Mesendoderm (in vitro differentiated cells): ENCODE measurements around the gene P2RX2.

ENCODE experiments used
- DNase-seq: peaks from one replicate; pipeline ENCODE4 v3.0.0; 2013
- H2AK5ac ChIP-seq: 2 replicates; pipeline ENCODE4 v1.6.1; 2013; ENCODE audit warnings: low read length, inconsistent platforms
- H2BK120ac ChIP-seq: 2 replicates; pipeline ENCODE4 v1.6.1; 2013; ENCODE audit warnings: low read depth, mild to moderate bottlenecking, low read length, moderate library complexity, mixed read lengths
- H2BK15ac ChIP-seq: replicated peaks from 2 replicates; pipeline ENCODE4 v1.6.1; 2013; ENCODE audit warnings: low read depth, mild to moderate bottlenecking, moderate library complexity
- H2BK5ac ChIP-seq: 2 replicates; pipeline ENCODE4 v1.6.1; 2013; ENCODE audit warnings: low read length, inconsistent platforms
- H3K18ac ChIP-seq: 2 replicates; pipeline ENCODE4 v1.6.1; 2013; ENCODE audit warnings: mild to moderate bottlenecking, low read length, mixed read lengths
- H3K23ac ChIP-seq: one replicate; pipeline ENCODE4 v1.6.1; 2013; ENCODE audit warnings: low read length
- H3K27ac ChIP-seq: 2 replicates; pipeline ENCODE4 v1.5.1; 2013; ENCODE audit warnings: low read depth, mild to moderate bottlenecking, inconsistent platforms, low read length, moderate library complexity
- H3K27me3 ChIP-seq: 2 replicates; pipeline ENCODE4 v1.6.1; 2013; ENCODE audit warnings: low read length, control low read depth, mild to moderate bottlenecking, inconsistent platforms; ENCODE audit not compliant: insufficient read depth, poor library complexity
- H3K36me3 ChIP-seq: 2 replicates; pipeline ENCODE4 v1.6.1; 2013; ENCODE audit warnings: low read length, inconsistent platforms; ENCODE audit not compliant: control insufficient read depth, insufficient read depth
- H3K4ac ChIP-seq: one replicate; pipeline ENCODE4 v1.6.1; 2013; ENCODE audit warnings: low read depth, mild to moderate bottlenecking, low read length, moderate library complexity
- H3K4me1 ChIP-seq: 2 replicates; pipeline ENCODE4 v1.6.1; 2013; ENCODE audit warnings: low read depth, low read length, inconsistent platforms; ENCODE audit not compliant: control insufficient read depth
- H3K4me2 ChIP-seq: 2 replicates; pipeline ENCODE4 v1.6.1; 2013; ENCODE audit warnings: low read length
- H3K4me3 ChIP-seq: 2 replicates; pipeline ENCODE4 v1.5.1; 2013; ENCODE audit warnings: mild to moderate bottlenecking, low read length
- H3K56ac ChIP-seq: one replicate; pipeline ENCODE4 v1.6.1; 2013; ENCODE audit warnings: low read length
- H3K79me1 ChIP-seq: 2 replicates; pipeline ENCODE4 v1.6.1; 2013; ENCODE audit warnings: low read length, inconsistent platforms
- H3K79me2 ChIP-seq: 2 replicates; pipeline ENCODE4 v1.6.1; 2013; ENCODE audit warnings: mild to moderate bottlenecking, low read length; ENCODE audit not compliant: control insufficient read depth, insufficient read depth
- H3K9ac ChIP-seq: 2 replicates; pipeline ENCODE4 v1.6.1; 2013; ENCODE audit warnings: low read length, inconsistent platforms
- H4K5ac ChIP-seq: one replicate; pipeline ENCODE4 v1.6.1; 2013; ENCODE audit warnings: low read length
- H4K8ac ChIP-seq: one replicate; pipeline ENCODE4 v1.6.1; 2013; ENCODE audit warnings: low read depth, mild to moderate bottlenecking, control low read depth, low read length, moderate library complexity
- WGBS: extraction: QIAGEN DNeasy Blood & Tissue Kit; methylation state at CpG from one replicate; pipeline ENCODE4 v1.1.7; 2013; ENCODE audit warnings: low lambda C conversion rate, missing lambda C conversion rate; ENCODE audit not compliant: insufficient coverage; ENCODE audit errors: extremely low coverage; 5-methylcytosine and 5-hydroxymethylcytosine counted together

Gene P2RX2

GRCh38 chr12:132641811-132642650 lies 23.5 kb downstream of the P2RX2 start:
- Histone ChIP-seq H3K27ac (no peak overlapping the region), H3K4me2 (no peak overlapping the region), H3K23ac (no peak overlapping the region), H2BK5ac (no peak overlapping the region), H3K4ac (no peak overlapping the region), H3K36me3 (peaks cover 52% of the 10 kb centered on the region), H3K4me3 (no peak overlapping the region), H2AK5ac (no peak overlapping the region), H3K27me3 (no peaks in the 10 kb centered on the region), H3K79me1 (no peaks in the 10 kb centered on the region), H4K8ac (no peak overlapping the region), H3K18ac (no peak overlapping the region), H4K5ac (no peak overlapping the region), H3K79me2 (no peaks in the 10 kb centered on the region), H3K9ac (no peak overlapping the region), H2BK15ac (no peak overlapping the region), H2BK120ac (no peak overlapping the region), H3K4me1 (no peaks in the 10 kb centered on the region), H3K56ac (no peak overlapping the region)
- no CpG with 5 or more reads among the region's 28 CpGs for WGBS
- no peak for DNase-seq

DNA sequence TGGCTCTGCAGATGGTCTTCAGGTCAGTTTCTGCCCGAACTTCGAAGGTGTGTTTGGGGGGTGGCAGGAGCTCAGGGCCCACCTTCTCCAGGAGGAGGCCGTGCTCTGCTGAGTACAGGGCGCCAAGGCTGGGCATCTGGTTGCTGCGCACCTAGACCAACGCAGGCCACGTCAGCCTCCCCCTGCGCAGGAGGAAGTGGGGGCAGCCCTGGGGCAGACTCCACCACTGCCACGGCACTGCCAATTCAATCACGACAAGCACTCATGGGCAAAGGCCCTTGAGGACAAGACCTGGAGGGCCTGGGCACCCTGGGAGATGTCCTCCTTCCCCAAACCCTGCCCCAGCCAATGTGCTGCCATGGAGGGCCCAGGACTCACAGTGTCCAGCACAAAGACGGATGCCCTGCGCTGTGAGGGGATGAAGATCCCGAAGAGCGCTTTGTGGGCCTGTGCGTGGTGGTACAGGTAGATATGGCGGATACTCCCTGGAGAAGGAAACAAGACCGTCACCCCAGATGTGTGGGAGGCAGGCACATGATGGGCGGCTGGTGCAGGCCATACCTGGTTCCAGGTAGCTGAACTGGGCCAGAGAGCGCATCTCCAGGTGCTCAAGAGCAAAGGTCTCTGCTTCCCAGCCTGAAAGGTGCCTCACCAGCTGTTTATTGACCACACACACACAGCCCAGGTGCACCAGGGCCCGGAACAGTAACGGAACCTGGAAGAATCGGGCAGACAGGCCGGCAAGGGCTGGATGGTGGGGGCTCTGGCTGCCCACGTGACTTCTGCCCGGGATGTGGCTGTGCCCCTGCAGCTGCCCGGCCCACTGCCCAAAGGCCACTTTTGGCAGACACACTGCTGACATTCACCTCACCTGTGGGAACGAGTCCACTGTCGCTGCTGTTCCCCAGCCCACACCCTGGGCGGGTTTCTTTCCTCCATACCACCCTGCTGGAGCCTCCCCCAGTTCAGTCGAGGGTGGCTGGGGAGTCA lies 24.6 kb downstream of the P2RX2 start:
- no peak overlapping the region for H2AK5ac ChIP-seq
- H3K9ac ChIP-seq = no peak overlapping the region
- H3K56ac ChIP-seq = no peak overlapping the region
- no peak overlapping the region for H3K4me3 ChIP-seq
- no peak overlapping the region for H2BK15ac ChIP-seq
- DNase-seq = no peak
- no peak overlapping the region for H3K18ac ChIP-seq
- H3K4me2 ChIP-seq = no peak overlapping the region
- no peaks in the 10 kb centered on the region for H3K27me3 ChIP-seq
- no peak overlapping the region for H3K23ac ChIP-seq
- no peak overlapping the region for H4K5ac ChIP-seq
- no peak overlapping the region for H3K4ac ChIP-seq
- no peak overlapping the region for H2BK5ac ChIP-seq
- H3K4me1 ChIP-seq = no peaks in the 10 kb centered on the region
- H2BK120ac ChIP-seq = no peak overlapping the region
- H3K36me3 ChIP-seq = peaks cover 51% of the 10 kb centered on the region
- no CpG with 5 or more reads among the region's 30 CpGs for WGBS
- no peak overlapping the region for H3K27ac ChIP-seq
- H4K8ac ChIP-seq = no peak overlapping the region
- H3K79me1 ChIP-seq = no peaks in the 10 kb centered on the region
- H3K79me2 ChIP-seq = no peaks in the 10 kb centered on the region

- H3K79me1 ChIP-seq = no peaks in the 10 kb centered on the region
- H3K4ac ChIP-seq = no peak overlapping the region
- H3K56ac ChIP-seq = no peak overlapping the region
- H4K5ac ChIP-seq = no peak overlapping the region
- H3K23ac ChIP-seq = no peak overlapping the region
- no peak overlapping the region for H3K9ac ChIP-seq
- no peak overlapping the region for H3K27ac ChIP-seq
- H3K27me3 ChIP-seq = no peaks in the 10 kb centered on the region
- no peak for DNase-seq
- H4K8ac ChIP-seq = no peak overlapping the region
- no peak overlapping the region for H2BK15ac ChIP-seq
- WGBS = no CpG with 5 or more reads among the region's 7 CpGs
- no peak overlapping the region for H3K18ac ChIP-seq
- no peak overlapping the region for H2AK5ac ChIP-seq
- no peak overlapping the region for H2BK5ac ChIP-seq
- no peak overlapping the region for H3K4me2 ChIP-seq
- H3K36me3 ChIP-seq = peaks cover 46% of the 10 kb centered on the region
- no peak overlapping the region for H2BK120ac ChIP-seq
- H3K4me1 ChIP-seq = no peaks in the 10 kb centered on the region
- H3K4me3 ChIP-seq = no peak overlapping the region
- no peaks in the 10 kb centered on the region for H3K79me2 ChIP-seq
Measured at GRCh38 chr12:132646850-132647249, 28.3 kb downstream of the P2RX2 start.

DNA sequence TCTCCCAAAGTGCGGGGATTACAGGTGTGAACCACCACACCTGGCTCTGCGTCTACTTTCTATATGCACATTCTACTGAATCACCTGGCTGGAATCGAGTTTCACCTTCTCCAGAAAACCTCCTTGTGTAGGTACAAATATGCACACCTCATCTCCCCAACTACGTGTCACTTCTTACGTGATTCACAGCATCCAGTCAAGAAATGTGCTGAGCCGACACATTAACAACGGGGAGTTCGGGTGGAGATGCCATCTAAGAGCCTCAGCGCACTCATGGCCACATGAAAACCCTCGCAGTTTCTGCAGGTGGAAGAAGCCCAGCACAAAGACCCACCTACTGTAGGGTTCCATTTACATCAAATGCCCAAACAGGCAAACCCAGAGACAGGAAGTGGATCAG lies 29.3 kb downstream of the P2RX2 start:
- WGBS = no CpG with 5 or more reads among the region's 10 CpGs
- Histone ChIP-seq H4K8ac (no peak overlapping the region), H3K23ac (no peak overlapping the region), H3K4me2 (no peak overlapping the region), H3K27ac (no peak overlapping the region), H3K27me3 (no peaks in the 10 kb centered on the region), H2BK120ac (no peak overlapping the region), H3K36me3 (peaks cover 46% of the 10 kb centered on the region), H3K4ac (no peak overlapping the region), H4K5ac (no peak overlapping the region), H3K4me3 (no peak overlapping the region), H3K56ac (no peak overlapping the region), H3K79me1 (no peaks in the 10 kb centered on the region), H2BK5ac (no peak overlapping the region), H3K9ac (no peak overlapping the region), H3K18ac (no peak overlapping the region), H3K4me1 (no peaks in the 10 kb centered on the region), H2BK15ac (no peak overlapping the region), H3K79me2 (no peaks in the 10 kb centered on the region), H2AK5ac (no peak overlapping the region)
- DNase-seq = no peak

DNA sequence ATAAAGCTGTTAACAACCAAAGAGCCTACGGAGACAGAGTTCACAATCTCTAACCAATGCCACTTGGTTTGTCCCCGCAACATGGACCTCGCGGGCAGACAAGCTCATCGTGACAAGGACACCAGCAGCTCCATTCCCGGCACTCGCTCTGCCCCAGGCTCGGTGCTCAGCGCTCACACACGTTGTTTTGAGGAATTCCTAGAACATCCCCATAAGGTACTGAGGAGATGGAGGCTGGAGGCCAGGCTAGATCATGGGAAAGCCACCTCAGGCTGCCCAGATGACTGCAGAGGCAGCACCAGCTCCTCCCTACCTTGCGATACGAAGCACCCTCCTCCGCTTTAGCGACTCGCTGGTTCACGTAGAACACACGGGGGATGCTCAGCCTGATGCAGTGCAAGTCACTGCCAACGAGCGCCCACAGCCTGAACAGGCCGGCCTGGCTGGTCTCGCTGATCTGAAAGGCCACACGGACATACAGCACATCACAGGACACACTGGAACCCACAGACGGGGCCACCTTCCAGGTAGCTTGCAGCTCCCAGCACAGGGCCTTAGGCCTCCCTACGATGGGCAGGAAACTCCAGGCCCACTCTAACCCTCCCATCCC lies 30.1 kb downstream of the P2RX2 start:
- no peak overlapping the region for H2BK5ac ChIP-seq
- H4K5ac ChIP-seq = no peak overlapping the region
- H3K27me3 ChIP-seq = no peaks in the 10 kb centered on the region
- H3K18ac ChIP-seq = no peak overlapping the region
- no peak overlapping the region for H3K4me2 ChIP-seq
- no peaks in the 10 kb centered on the region for H3K79me2 ChIP-seq
- H3K56ac ChIP-seq = no peak overlapping the region
- no peaks in the 10 kb centered on the region for H3K4me1 ChIP-seq
- no peak overlapping the region for H2BK120ac ChIP-seq
- DNase-seq = no peak
- H3K23ac ChIP-seq = no peak overlapping the region
- H3K4me3 ChIP-seq = no peak overlapping the region
- no peaks in the 10 kb centered on the region for H3K79me1 ChIP-seq
- WGBS = no CpG with 5 or more reads among the region's 24 CpGs
- H3K9ac ChIP-seq = no peak overlapping the region
- H3K36me3 ChIP-seq = peaks cover 41% of the 10 kb centered on the region
- no peak overlapping the region for H3K4ac ChIP-seq
- no peak overlapping the region for H3K27ac ChIP-seq
- H2AK5ac ChIP-seq = no peak overlapping the region
- no peak overlapping the region for H4K8ac ChIP-seq
- no peak overlapping the region for H2BK15ac ChIP-seq
